Left renal cortex interstitium (tissue), 4 donors: ENCODE measurements around the gene IGFN1. TPM values are rescaled to one million over a fixed set of nuclear protein-coding genes. Genes with fewer than 3 reads are reported as not detected.

Source experiments
- polyA plus RNA-seq, 4 donors: library from polyadenylated mRNA; unstranded; fragments of 120-200 nt; gene quantifications; one replicate each; pipeline ENCODE4 v1.2.1, GENCODE V29; 2013; ENCODE audit not compliant: insufficient read length in 4 of 4

IGFN1 gene
- polyA plus RNA-seq, 4 donors = 0.34 to 1.3 (median 0.78) TPM

Other genes starting within 250 kb of the IGFN1 start
- 1 to 10 TPM; 1.7 to 3.2 (median 2.7) TPM for gene KIF21B, start 167.1 kb upstream of the IGFN1 start, polyA plus RNA-seq
- under 1 TPM; 0.32 to 0.57 (median 0.46) TPM for gene CACNA1S, start 78.4 kb upstream of the IGFN1 start, polyA plus RNA-seq
- gene ASCL5, start 63.6 kb upstream of the IGFN1 start, polyA plus RNA-seq = under 1 TPM in 3 of 4 donors, not detected in 1; 0.08 to 0.47 (median 0.21) TPM
- gene TMEM9, start 36.4 kb upstream of the IGFN1 start, polyA plus RNA-seq = 100 to 1,000 TPM; 153 to 159 (median 156) TPM
- gene PKP1, start 92.7 kb downstream of the IGFN1 start, polyA plus RNA-seq = under 1 TPM; 0.06 to 0.18 (median 0.10) TPM
- gene TNNT2, start 186.9 kb downstream of the IGFN1 start, polyA plus RNA-seq = 10 to 100 TPM; 49.6 to 73.0 (median 67.0) TPM
- 10 to 100 TPM; 28.0 to 38.1 (median 31.2) TPM for gene LAD1, start 208.5 kb downstream of the IGFN1 start, polyA plus RNA-seq
- gene TNNI1, start 230.9 kb downstream of the IGFN1 start, polyA plus RNA-seq = 10 to 100 TPM; 50.1 to 75.5 (median 63.3) TPM